Right lobe of liver (tissue), 4 donors: ENCODE results near the gene VGF.

Experiments
- POLR2A ChIP-seq: fragments of 450-650 bp; IDR thresholded peaks from one replicate; pipeline ENCODE4 v1.6.1; 2017; ENCODE audit warnings: antibody characterized with exemption, mild to moderate bottlenecking
- TF ChIP-seq, protein P1 (sequence below), 4 donors: fragments of 200-600 bp in 3 of 4; fragments of 450-650 bp in 1 of 4; IDR thresholded peaks; one replicate each; pipeline versions ENCODE4 v1.5.1 to v1.8.0; 2016 to 2022; ENCODE audit warnings: antibody characterized with exemption in 4 of 4, mild to moderate bottlenecking in 2 of 4
- donor health status: DM: no; HTN: no; CAD: no.
- donor health status: DM: no; HTN: no; CAD: no.
- donor health status: DM: no; HTN: yes; CAD: no.

DNA sequence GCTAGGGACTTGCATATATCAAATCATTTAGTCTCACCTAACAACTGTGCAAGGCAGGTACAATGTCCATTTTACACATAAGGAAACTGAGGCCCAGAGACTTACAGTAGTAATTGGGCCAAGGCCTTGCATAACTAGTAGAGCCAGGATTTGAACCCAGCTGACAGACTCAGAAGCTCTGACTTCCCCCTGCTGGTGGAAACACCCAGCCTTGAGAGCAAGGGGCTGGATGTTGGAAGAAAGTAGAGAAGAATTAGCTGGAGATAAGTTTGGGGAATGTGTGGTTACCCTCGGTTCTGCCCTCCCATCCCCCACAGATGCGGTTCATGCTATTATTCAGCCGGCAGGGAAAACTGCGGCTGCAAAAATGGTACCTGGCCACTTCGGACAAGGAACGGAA is 9.1 kb downstream of the VGF start:
- no peak for TF ChIP-seq POLR2A
- TF ChIP-seq, protein P1, sequence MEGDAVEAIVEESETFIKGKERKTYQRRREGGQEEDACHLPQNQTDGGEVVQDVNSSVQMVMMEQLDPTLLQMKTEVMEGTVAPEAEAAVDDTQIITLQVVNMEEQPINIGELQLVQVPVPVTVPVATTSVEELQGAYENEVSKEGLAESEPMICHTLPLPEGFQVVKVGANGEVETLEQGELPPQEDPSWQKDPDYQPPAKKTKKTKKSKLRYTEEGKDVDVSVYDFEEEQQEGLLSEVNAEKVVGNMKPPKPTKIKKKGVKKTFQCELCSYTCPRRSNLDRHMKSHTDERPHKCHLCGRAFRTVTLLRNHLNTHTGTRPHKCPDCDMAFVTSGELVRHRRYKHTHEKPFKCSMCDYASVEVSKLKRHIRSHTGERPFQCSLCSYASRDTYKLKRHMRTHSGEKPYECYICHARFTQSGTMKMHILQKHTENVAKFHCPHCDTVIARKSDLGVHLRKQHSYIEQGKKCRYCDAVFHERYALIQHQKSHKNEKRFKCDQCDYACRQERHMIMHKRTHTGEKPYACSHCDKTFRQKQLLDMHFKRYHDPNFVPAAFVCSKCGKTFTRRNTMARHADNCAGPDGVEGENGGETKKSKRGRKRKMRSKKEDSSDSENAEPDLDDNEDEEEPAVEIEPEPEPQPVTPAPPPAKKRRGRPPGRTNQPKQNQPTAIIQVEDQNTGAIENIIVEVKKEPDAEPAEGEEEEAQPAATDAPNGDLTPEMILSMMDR (IDR thresholded peaks at IDR 0.05) = no peak
